HG03139 (cell line): ENCODE measurements around the gene CFAP57.

Experiments used
- ATAC-seq: cut with Tn5 transposase; IDR thresholded peaks from one replicate; pipeline ENCODE4 v1.9.1; 2021; ENCODE audit not compliant: unreplicated experiment

CFAP57 gene

GRCh38 chr1:43252225-43252624 lies 80.1 kb downstream of the CFAP57 start:
- ATAC-seq, result no peak

GRCh38 chr1:43253173-43253572 lies 81.0 kb downstream of the CFAP57 start:
- no peak for ATAC-seq

- no peak for ATAC-seq
Measured at GRCh38 chr1:43253876-43254275, 81.7 kb downstream of the CFAP57 start.

- no peak for ATAC-seq
Measured at GRCh38 chr1:43255438-43256210, 83.5 kb downstream of the CFAP57 start.

GRCh38 chr1:43256675-43257570 lies 84.8 kb downstream of the CFAP57 start:
- ATAC-seq, result no peak

- ATAC-seq, result no peak
Measured at GRCh38 chr1:43258370-43258769, 86.2 kb downstream of the CFAP57 start.

GRCh38 chr1:43265431-43265830 lies 93.3 kb downstream of the CFAP57 start:
- ATAC-seq, result no peak

GRCh38 chr1:43266881-43267280 lies 94.8 kb downstream of the CFAP57 start:
- ATAC-seq, result no peak

GRCh38 chr1:43267291-43267805 lies 95.2 kb downstream of the CFAP57 start:
- ATAC-seq, result no peak

GRCh38 chr1:43267818-43268425 lies 95.8 kb downstream of the CFAP57 start:
- ATAC-seq, result no peak

GRCh38 chr1:43269627-43270375 lies 97.7 kb downstream of the CFAP57 start, which contains the start of gene TMEM125:
Gene TMEM125, plus strand, starts transcription at chr1:43269983. Its CDS starts 2,740 bp downstream, at chr1:43272723.
- ATAC-seq, result no peak

- no peak for ATAC-seq
Measured at GRCh38 chr1:43270421-43271095, 98.4 kb downstream of the CFAP57 start.

- no peak for ATAC-seq
Measured at GRCh38 chr1:43271186-43272118, 99.3 kb downstream of the CFAP57 start.

GRCh38 chr1:43272161-43272560 lies 100.0 kb downstream of the CFAP57 start:
- ATAC-seq, result no peak

GRCh38 chr1:43272576-43273571 lies 100.7 kb downstream of the CFAP57 start:
- no peak for ATAC-seq

GRCh38 chr1:43273708-43274107 lies 101.6 kb downstream of the CFAP57 start:
- ATAC-seq, result no peak

GRCh38 chr1:43274125-43274803 lies 102.1 kb downstream of the CFAP57 start:
- ATAC-seq, result no peak
